Epidermal melanocyte (primary cell): ENCODE results near the gene MARK4.
A peak's percentile ranks its signal among the peaks of the same experiment; 100 is the strongest.

Experiments used
- DNase-seq: peaks from one replicate; pipeline ENCODE4 v3.0.0; 2011; ENCODE audit warnings: low spot score; ENCODE audit not compliant: insufficient read length

The MARK4 gene

DNA sequence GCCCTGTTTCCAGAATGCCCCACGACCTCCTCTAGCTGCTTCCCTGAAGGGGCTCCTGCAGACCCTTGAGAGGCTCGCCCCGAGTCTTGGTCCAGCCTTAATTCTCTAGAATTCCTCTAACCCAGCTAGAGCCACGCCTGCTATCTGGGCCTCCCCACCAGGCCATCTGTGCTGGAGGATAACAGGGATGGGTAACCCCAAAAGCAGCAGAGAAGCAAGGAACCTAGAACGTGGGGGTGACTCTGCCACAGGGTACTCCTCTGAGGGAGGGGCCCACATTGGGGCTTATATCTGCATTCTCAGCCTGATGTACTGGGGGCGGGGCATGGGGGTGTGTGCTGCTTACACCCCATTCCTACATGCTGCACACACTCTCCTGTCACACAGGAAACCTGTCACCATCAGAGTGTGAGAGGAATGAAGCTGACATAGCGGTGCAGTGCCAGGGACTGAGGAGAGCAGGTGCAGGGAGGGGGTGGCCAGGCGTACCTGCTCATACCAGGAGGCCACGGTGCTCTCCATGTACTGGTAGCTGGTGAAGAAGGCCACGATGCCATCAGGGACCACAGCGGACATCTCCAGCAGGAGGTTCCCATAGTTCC lies 103.3 kb downstream of the MARK4 start:
- peak; percentile 9 for DNase-seq
